Measurements from ENCODE around the gene ZNF276.
"Not testable (repeated sequence)": the region's sequence is repeated elsewhere in the genome, so short reads cannot be mapped to it uniquely, and the experiment has no call there.

Gene ZNF276, protein sequence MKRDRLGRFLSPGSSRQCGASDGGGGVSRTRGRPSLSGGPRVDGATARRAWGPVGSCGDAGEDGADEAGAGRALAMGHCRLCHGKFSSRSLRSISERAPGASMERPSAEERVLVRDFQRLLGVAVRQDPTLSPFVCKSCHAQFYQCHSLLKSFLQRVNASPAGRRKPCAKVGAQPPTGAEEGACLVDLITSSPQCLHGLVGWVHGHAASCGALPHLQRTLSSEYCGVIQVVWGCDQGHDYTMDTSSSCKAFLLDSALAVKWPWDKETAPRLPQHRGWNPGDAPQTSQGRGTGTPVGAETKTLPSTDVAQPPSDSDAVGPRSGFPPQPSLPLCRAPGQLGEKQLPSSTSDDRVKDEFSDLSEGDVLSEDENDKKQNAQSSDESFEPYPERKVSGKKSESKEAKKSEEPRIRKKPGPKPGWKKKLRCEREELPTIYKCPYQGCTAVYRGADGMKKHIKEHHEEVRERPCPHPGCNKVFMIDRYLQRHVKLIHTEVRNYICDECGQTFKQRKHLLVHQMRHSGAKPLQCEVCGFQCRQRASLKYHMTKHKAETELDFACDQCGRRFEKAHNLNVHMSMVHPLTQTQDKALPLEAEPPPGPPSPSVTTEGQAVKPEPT

GRCh38 chr16:89720813-89721545 is at the start of gene ZNF276, which contains the start of gene VPS9D1:
ZNF276 (plus strand) TSS chr16:89721537; CDS start chr16:89721641, 104 bp downstream.
VPS9D1 (minus strand) TSS chr16:89720898; CDS start chr16:89720861, 37 bp downstream.
- DNase-seq, result peak; percentile 75

DNA sequence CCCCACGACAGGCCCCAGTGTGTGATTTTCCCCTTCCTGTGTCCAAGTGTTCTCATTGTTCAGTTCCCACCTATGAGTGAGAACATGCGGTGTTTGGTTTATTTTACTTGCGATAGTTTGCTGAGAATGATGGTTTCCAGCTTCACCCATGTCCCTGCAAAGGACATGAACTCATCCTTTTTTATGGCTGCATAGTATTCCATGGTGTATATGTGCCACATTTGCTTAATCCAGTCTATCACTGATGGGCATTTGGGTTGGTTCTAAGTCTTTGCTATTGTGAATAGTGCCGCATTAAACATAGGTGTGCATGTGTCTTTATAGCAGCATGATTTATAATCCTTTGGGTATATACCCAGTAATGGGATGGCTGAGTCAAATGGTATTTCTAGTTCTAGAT is 49.8 kb upstream of the ZNF276 start:
- DNase-seq, result not testable (repeated sequence)

DNA sequence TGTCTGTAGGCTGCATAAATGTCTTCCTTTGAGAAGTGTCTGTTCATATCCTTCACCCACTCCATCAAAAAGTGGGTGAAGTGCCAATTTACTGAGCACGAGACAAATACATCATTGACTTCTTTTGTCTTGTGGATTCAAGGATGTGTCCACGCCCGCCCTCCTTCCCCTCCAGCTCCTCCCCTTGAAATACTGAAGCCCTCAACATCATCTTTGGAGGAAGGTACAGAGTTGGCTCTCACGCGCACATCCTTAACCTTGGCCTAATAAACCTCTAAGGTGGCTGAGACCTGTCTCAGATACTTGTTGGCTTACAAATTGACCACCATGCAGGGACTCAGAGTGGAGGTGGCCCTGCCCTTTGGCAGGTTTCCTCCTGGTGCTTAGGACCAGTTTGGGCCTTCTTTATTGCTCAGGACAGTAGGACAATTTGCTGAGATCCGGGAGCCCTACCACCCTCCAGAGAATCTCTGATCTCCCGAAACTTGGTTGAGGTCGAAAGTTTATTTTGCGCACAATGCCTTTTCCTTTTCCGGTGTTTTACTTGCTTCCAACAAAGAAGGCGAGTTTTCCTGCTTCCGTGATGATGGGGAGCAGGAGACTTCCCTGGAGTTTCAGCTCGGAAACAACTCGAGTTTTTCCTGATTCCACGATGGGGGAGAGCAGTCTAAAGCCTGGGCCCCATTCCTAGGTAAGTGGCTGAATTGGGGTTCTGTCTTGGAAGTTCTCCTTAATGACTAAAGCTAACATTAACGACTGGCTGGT is 49.0 kb upstream of the ZNF276 start:
- no peak for DNase-seq

GRCh38 chr16:89678258-89678657 is 43.1 kb upstream of the ZNF276 start:
- DNase-seq, result no peak

DNA sequence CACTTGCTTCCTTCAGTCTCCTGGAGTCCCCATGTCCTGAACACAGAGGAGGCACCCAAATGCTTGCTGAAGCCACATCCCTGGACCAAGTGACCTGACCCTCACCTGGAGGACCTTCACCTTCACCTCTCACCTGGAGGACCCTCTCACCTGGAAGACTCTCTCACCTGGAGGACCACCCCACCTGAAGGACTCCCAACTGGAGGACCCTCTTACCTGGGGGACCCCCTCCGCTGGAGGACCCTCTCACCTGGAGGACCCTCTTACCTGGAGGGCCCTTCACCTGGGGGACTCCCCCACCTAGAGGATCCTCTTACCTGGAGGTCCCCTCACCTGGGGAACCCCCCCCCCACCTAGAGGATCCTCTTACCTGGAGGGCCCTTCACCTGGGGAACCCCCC is 35.4 kb upstream of the ZNF276 start:
- DNase-seq, result no peak

GRCh38 chr16:89686520-89687091 is 34.7 kb upstream of the ZNF276 start, which contains the start of gene CDK10:
CDK10 (plus strand) TSS chr16:89686689; CDS start chr16:89686711, 22 bp downstream.
- DNase-seq, result peak; percentile 79

DNA sequence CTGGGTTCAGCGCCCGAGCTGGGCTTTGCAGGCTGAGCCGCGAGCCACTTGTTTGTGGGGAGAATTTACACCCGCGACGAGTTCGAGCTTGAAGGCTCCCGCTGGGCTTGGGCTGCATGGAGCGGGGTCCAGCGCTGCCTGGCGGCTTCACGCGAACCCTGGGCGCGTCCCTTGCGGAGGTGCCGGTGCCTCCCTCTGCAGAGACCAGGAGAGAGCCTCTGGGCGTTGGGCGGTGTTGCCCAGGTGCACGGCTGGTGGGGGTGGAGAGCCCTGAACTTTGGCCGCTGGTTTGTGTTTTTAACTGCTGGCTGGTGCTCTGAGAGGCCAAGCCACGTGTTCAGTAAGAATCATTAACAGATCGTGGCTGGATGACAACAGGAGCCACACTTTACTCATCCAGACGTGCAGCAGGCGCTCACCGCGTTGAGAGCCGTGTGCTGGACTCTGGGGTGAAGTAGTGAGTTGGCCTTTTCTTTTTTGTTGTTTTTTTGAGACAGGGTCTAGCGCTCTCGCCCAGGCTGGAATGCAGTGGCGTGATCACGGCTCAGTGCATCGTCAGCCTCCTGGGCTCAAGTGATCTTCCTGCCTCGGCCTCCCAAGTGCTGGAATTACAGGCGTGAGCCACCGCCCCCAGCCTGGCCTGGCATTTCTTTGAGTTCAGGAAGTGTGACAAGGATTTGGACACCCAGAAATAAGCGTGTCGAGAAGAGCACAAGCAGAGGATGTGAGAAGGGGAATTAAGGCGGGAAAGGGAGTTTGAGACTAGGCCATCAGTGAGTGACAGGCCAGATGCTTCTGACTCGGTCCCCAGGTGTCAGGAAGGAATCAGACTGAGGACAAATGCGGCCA is 34.0 kb upstream of the ZNF276 start:
- DNase-seq, result no peak

DNA sequence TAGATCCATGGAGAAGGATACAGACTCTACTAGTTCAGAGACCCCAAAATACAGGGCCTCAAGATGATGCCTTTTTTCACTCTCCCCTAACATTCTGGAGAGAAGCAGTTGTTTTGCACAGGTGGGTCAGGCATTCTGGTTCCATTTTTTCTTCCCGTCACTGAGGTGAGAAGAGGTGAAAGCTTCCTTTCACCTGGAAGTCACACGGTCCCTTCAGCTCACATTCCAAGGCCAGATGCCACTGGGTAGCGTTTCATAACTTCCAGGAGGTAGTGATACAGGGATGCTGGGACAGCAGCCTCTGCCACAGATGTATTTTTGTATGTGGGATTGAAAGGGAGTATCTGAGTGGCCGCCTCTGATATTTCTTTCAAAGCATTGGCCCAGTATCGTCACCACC is 32.9 kb upstream of the ZNF276 start:
- DNase-seq, result no peak

- no peak for DNase-seq
Measured at GRCh38 chr16:89689142-89689541, 32.2 kb upstream of the ZNF276 start.

GRCh38 chr16:89689621-89690020 is 31.7 kb upstream of the ZNF276 start:
- DNase-seq, result not testable (repeated sequence)

GRCh38 chr16:89690392-89690901 is 30.9 kb upstream of the ZNF276 start:
- DNase-seq, result no peak

DNA sequence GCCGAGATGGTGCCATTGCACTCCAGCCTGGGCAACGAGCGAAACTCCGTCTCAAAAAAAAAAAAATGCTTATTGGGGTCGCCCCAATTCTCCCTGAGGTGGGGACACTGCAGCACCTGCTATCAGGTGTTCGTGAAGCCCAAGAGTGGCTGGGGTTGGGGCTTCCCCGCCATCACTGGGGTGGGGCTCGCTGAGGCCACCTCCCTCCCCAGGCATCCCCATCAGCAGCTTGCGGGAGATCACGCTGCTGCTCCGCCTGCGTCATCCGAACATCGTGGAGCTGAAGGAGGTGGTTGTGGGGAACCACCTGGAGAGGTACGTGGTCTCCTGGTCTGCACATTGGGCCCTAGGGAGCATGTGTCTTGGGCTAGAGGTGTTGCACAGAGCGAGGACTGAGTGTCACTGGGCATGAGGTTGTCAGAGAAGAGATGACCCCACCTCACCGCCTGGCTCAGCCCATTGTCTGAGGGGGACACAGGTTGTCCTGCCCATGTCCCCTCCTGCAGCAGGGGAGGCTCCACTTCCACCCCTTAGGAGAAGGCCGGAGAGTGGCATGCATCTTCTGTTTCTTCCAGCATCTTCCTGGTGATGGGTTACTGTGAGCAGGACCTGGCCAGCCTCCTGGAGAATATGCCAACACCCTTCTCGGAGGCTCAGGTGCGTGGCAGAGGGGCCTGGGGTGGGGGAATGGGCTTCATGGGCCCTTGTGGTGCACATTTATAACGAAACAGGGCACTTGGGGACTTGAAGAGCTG is 29.9 kb upstream of the ZNF276 start:
- no peak for DNase-seq

DNA sequence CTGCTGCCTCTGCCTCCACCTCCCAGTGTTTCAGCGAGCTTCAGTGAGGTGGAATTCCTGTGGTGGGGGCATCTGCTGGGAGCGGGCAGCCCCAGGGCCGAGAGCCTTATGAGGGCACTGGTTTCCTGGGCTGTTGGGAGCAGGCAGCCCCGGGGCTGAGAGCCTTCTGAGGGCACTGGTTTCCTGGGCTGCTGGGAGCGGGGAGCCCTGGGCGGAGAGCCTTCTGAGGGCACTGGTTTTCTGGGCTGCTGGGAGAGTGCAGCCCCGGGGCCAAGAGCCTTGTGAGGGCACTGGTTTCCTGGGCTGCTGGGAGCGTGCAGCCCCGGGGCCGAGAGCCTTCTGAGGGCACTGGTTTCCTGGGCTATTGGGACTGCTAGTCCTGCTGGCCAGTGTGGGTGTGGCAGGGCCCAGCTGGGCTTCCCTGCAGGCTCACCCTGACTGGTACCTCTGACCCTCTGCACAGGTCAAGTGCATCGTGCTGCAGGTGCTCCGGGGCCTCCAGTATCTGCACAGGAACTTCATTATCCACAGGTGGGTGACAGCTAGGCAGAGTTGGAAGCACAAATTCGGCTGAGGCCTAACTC is 29.3 kb upstream of the ZNF276 start:
- no peak for DNase-seq

DNA sequence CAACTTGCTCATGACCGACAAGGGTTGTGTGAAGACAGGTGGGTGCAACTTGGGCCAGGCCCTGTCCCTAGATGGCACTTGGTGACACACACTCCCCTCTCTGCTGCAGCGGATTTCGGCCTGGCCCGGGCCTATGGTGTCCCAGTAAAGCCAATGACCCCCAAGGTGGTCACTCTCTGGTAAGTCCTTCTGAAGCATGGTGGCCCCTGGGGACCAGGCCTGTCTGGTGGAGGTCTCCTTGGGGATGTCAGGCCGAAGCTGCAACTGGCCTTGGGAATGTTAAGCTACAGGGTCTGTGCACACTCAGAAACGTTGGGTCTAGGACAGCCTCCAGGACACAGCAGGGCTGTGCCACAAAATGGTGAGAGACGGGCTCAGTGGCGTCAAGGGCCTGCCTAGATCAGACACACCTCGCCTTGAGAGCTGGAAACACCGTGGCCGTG is 28.0 kb upstream of the ZNF276 start:
- no peak for DNase-seq

- DNase-seq, result no peak
Measured at GRCh38 chr16:89693931-89694783, 27.2 kb upstream of the ZNF276 start.

DNA sequence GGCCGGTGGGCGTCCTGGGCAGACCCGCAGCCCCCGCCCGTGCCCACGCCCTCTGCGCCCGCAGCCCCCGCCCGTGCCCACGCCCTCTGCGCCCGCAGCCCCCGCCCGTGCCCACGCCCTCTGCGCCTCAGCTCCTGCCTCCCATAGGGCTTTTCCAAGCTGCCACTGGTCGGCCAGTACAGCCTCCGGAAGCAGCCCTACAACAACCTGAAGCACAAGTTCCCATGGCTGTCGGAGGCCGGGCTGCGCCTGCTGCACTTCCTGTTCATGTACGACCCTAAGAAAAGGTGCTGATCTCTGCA is 26.6 kb upstream of the ZNF276 start:
- not testable (repeated sequence) for DNase-seq

- DNase-seq, result no peak
Measured at GRCh38 chr16:89695086-89695874, 26.1 kb upstream of the ZNF276 start.
